Tracheal epithelial cell (primary cell): ENCODE results near the gene ABCB11. TPM values are rescaled to one million over a fixed set of nuclear protein-coding genes. Genes with fewer than 3 reads are reported as not detected.

Experiments
- total RNA-seq: library from RNA; depleted of rRNA; stranded (reverse); fragments of >200 nt; gene quantifications from 2 replicates; pipeline ENCODE4 v1.2.1, GENCODE V29; 2014

ABCB11 gene
- under 0.01 TPM in 1 of 2 replicates, not detected in the other for total RNA-seq

GRCh38 chr2:169031202-169031601 is at the start of gene ABCB11:
ABCB11 (minus strand) TSS chr2:169031324; CDS start chr2:169018125, 13,199 bp downstream.

GRCh38 chr2:169069341-169069740 is 38.2 kb upstream of the ABCB11 start, which contains the start of gene DHRS9:
DHRS9 (plus strand) TSS chr2:169069563; CDS start chr2:169081582, 12,019 bp downstream.

DNA sequence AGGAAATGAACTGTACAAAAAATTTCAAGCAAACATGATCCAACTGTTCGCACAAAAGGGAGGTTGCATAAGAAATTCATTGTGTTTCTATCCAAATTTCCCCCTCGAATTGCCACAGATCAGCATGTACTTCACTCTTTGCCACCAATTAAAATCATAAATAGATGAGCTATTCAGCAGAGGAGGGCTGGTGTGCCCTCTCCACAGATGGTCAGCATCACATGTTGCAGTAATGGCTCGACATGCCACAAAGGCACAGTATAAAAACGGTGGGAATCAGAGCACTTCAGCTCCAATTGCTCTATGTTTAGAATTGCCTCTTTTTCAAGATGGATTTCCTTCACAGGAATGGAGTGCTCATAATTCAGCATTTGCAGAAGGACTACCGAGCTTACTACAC is 130.1 kb downstream of the ABCB11 start, which contains the start of gene G6PC2:
Gene G6PC2, plus strand, starts transcription at position 289 of the 400 bp plus-strand sequence. Its CDS starts 41 bp downstream, at position 330.

GRCh38 chr2:168890006-168890782 is 140.9 kb downstream of the ABCB11 start, which contains the start of gene SPC25:
SPC25 (minus strand) TSS chr2:168890430; CDS start chr2:168889519, 911 bp downstream.

Other genes starting within 250 kb of the ABCB11 start
- 0.43 and 0.72 TPM in 2 replicates for gene NOSTRIN, start 228.7 kb downstream of the ABCB11 start, total RNA-seq
- 0.24 TPM in 1 of 2 replicates, not detected in the other for gene SPC25, start 140.9 kb downstream of the ABCB11 start, total RNA-seq
- gene G6PC2, start 130.0 kb downstream of the ABCB11 start, total RNA-seq, result not detected in 2 replicates
- gene DHRS9, start 38.2 kb upstream of the ABCB11 start, total RNA-seq, result 0.72 and 13.0 TPM in 2 replicates